ENCODE results near the gene HNRNPA1.

The HNRNPA1 gene

GRCh38 chr12:54253240-54253639 is 27.3 kb upstream of the HNRNPA1 start:
- no peaks in the 10 kb centered on the region for H3K27me3 ChIP-seq (ENCODE audit: insufficient read depth, low read length)
- H3K4me3 ChIP-seq (ENCODE audit: low read depth, low read length) = no peak overlapping the region
- peaks cover 33% of the 10 kb centered on the region for H3K79me2 ChIP-seq (ENCODE audit: control insufficient read depth, insufficient read depth, low read length, unreplicated experiment)
- no peak overlapping the region for H2AFZ ChIP-seq (ENCODE audit: low read length, unreplicated experiment)
- H3K36me3 ChIP-seq (ENCODE audit: insufficient read depth, low read length) = peaks cover 15% of the 10 kb centered on the region
- H3K27ac ChIP-seq (ENCODE audit: low read depth, low read length) = no peak overlapping the region
- H3K4me1 ChIP-seq (ENCODE audit: control insufficient read depth, insufficient read depth, low read length, unreplicated experiment) = peaks cover 6% of the 10 kb centered on the region

- Histone ChIP-seq H3K36me3 (ENCODE audit: insufficient read depth, low read length) (peaks cover 4% of the 10 kb centered on the region; the same call in 1 of the 2 replicates), H3K79me2 (ENCODE audit: control insufficient read depth, insufficient read depth, low read length, unreplicated experiment) (peaks cover 60% of the 10 kb centered on the region), H2AFZ (ENCODE audit: low read length, unreplicated experiment) (no peak overlapping the region), H3K4me1 (ENCODE audit: control insufficient read depth, insufficient read depth, low read length, unreplicated experiment) (peaks cover 46% of the 10 kb centered on the region), H3K4me3 (ENCODE audit: low read depth, low read length) (no peak overlapping the region), H3K27ac (ENCODE audit: low read depth, low read length) (peak overlapping the region; percentile 88; the same call in 1 of the 2 replicates), H3K27me3 (ENCODE audit: insufficient read depth, low read length) (no peaks in the 10 kb centered on the region)
These were observed 23.2 kb upstream of the HNRNPA1 start for GRCh38 chr12:54257332-54257731.

GRCh38 chr12:54258201-54258681 is 22.3 kb upstream of the HNRNPA1 start:
- H2AFZ ChIP-seq (ENCODE audit: low read length, unreplicated experiment) = no peak overlapping the region
- no peaks in the 10 kb centered on the region for H3K27me3 ChIP-seq (ENCODE audit: insufficient read depth, low read length)
- no peak overlapping the region for H3K4me3 ChIP-seq (ENCODE audit: low read depth, low read length)
- peak overlapping the region; percentile 88 for H3K27ac ChIP-seq (ENCODE audit: low read depth, low read length)
- H3K79me2 ChIP-seq (ENCODE audit: control insufficient read depth, insufficient read depth, low read length, unreplicated experiment) = peaks cover 66% of the 10 kb centered on the region
- H3K4me1 ChIP-seq (ENCODE audit: control insufficient read depth, insufficient read depth, low read length, unreplicated experiment) = peaks cover 55% of the 10 kb centered on the region
- H3K36me3 ChIP-seq (ENCODE audit: insufficient read depth, low read length) = peaks cover 4% of the 10 kb centered on the region; the same call in 1 of the 2 replicates

GRCh38 chr12:54259194-54260011 is 21.1 kb upstream of the HNRNPA1 start:
- H3K79me2 ChIP-seq (ENCODE audit: control insufficient read depth, insufficient read depth, low read length, unreplicated experiment) = peaks cover 71% of the 10 kb centered on the region
- H3K27me3 ChIP-seq (ENCODE audit: insufficient read depth, low read length) = no peaks in the 10 kb centered on the region
- peak overlapping the region; percentile 56 for H3K4me3 ChIP-seq (ENCODE audit: low read depth, low read length)
- H3K36me3 ChIP-seq (ENCODE audit: insufficient read depth, low read length) = peaks cover 4% of the 10 kb centered on the region; the same call in 1 of the 2 replicates
- peak overlapping the region; percentile 88 for H3K27ac ChIP-seq (ENCODE audit: low read depth, low read length)
- H2AFZ ChIP-seq (ENCODE audit: low read length, unreplicated experiment) = peak overlapping the region; percentile 81
- peaks cover 55% of the 10 kb centered on the region for H3K4me1 ChIP-seq (ENCODE audit: control insufficient read depth, insufficient read depth, low read length, unreplicated experiment)

GRCh38 chr12:54261815-54262402 is 18.6 kb upstream of the HNRNPA1 start:
- H3K36me3 ChIP-seq (ENCODE audit: insufficient read depth, low read length) = peaks cover 4% of the 10 kb centered on the region; the same call in 1 of the 2 replicates
- peaks cover 55% of the 10 kb centered on the region for H3K4me1 ChIP-seq (ENCODE audit: control insufficient read depth, insufficient read depth, low read length, unreplicated experiment)
- H3K79me2 ChIP-seq (ENCODE audit: control insufficient read depth, insufficient read depth, low read length, unreplicated experiment) = peaks cover 79% of the 10 kb centered on the region
- H3K27ac ChIP-seq (ENCODE audit: low read depth, low read length) = peak overlapping the region; percentile 69
- H3K4me3 ChIP-seq (ENCODE audit: low read depth, low read length) = no peak overlapping the region; the same call in 1 of the 2 replicates
- no peak overlapping the region for H2AFZ ChIP-seq (ENCODE audit: low read length, unreplicated experiment)
- H3K27me3 ChIP-seq (ENCODE audit: insufficient read depth, low read length) = no peaks in the 10 kb centered on the region

GRCh38 chr12:54262403-54262925 is 18.1 kb upstream of the HNRNPA1 start:
- Histone ChIP-seq H3K4me1 (ENCODE audit: control insufficient read depth, insufficient read depth, low read length, unreplicated experiment) (peaks cover 55% of the 10 kb centered on the region), H3K27ac (ENCODE audit: low read depth, low read length) (peak overlapping the region; percentile 69), H3K27me3 (ENCODE audit: insufficient read depth, low read length) (no peaks in the 10 kb centered on the region), H3K4me3 (ENCODE audit: low read depth, low read length) (peak overlapping the region; percentile 26; the same call in 1 of the 2 replicates), H3K79me2 (ENCODE audit: control insufficient read depth, insufficient read depth, low read length, unreplicated experiment) (peaks cover 79% of the 10 kb centered on the region), H3K36me3 (ENCODE audit: insufficient read depth, low read length) (no peaks in the 10 kb centered on the region), H2AFZ (ENCODE audit: low read length, unreplicated experiment) (no peak overlapping the region)

GRCh38 chr12:54265364-54265812 is 15.1 kb upstream of the HNRNPA1 start:
- H3K27me3 ChIP-seq (ENCODE audit: insufficient read depth, low read length) = no peaks in the 10 kb centered on the region
- H3K4me3 ChIP-seq (ENCODE audit: low read depth, low read length) = no peak overlapping the region
- peaks cover 64% of the 10 kb centered on the region for H3K79me2 ChIP-seq (ENCODE audit: control insufficient read depth, insufficient read depth, low read length, unreplicated experiment)
- H3K4me1 ChIP-seq (ENCODE audit: control insufficient read depth, insufficient read depth, low read length, unreplicated experiment) = peaks cover 28% of the 10 kb centered on the region
- no peak overlapping the region for H2AFZ ChIP-seq (ENCODE audit: low read length, unreplicated experiment)
- H3K36me3 ChIP-seq (ENCODE audit: insufficient read depth, low read length) = no peaks in the 10 kb centered on the region
- H3K27ac ChIP-seq (ENCODE audit: low read depth, low read length) = no peak overlapping the region

GRCh38 chr12:54266852-54267251 is 13.7 kb upstream of the HNRNPA1 start:
- H3K36me3 ChIP-seq (ENCODE audit: insufficient read depth, low read length) = no peaks in the 10 kb centered on the region
- H3K79me2 ChIP-seq (ENCODE audit: control insufficient read depth, insufficient read depth, low read length, unreplicated experiment) = peaks cover 56% of the 10 kb centered on the region
- H3K27me3 ChIP-seq (ENCODE audit: insufficient read depth, low read length) = no peaks in the 10 kb centered on the region
- H2AFZ ChIP-seq (ENCODE audit: low read length, unreplicated experiment) = no peak overlapping the region
- peaks cover 14% of the 10 kb centered on the region for H3K4me1 ChIP-seq (ENCODE audit: control insufficient read depth, insufficient read depth, low read length, unreplicated experiment)
- H3K4me3 ChIP-seq (ENCODE audit: low read depth, low read length) = no peak overlapping the region
- H3K27ac ChIP-seq (ENCODE audit: low read depth, low read length) = peak overlapping the region; percentile 7; the same call in 1 of the 2 replicates

- Histone ChIP-seq H3K79me2 (ENCODE audit: control insufficient read depth, insufficient read depth, low read length, unreplicated experiment) (peaks cover 57% of the 10 kb centered on the region), H2AFZ (ENCODE audit: low read length, unreplicated experiment) (no peak overlapping the region), H3K36me3 (ENCODE audit: insufficient read depth, low read length) (peaks cover 13% of the 10 kb centered on the region), H3K27ac (ENCODE audit: low read depth, low read length) (no peak overlapping the region), H3K27me3 (ENCODE audit: insufficient read depth, low read length) (no peaks in the 10 kb centered on the region), H3K4me3 (ENCODE audit: low read depth, low read length) (no peak overlapping the region), H3K4me1 (ENCODE audit: control insufficient read depth, insufficient read depth, low read length, unreplicated experiment) (no peaks in the 10 kb centered on the region)
These were observed 10.2 kb upstream of the HNRNPA1 start for GRCh38 chr12:54270345-54270744.

GRCh38 chr12:54272214-54272613 is 8.3 kb upstream of the HNRNPA1 start:
- Histone ChIP-seq H3K27me3 (ENCODE audit: insufficient read depth, low read length) (no peaks in the 10 kb centered on the region), H2AFZ (ENCODE audit: low read length, unreplicated experiment) (no peak overlapping the region), H3K27ac (ENCODE audit: low read depth, low read length) (no peak overlapping the region), H3K4me3 (ENCODE audit: low read depth, low read length) (no peak overlapping the region), H3K79me2 (ENCODE audit: control insufficient read depth, insufficient read depth, low read length, unreplicated experiment) (peaks cover 65% of the 10 kb centered on the region), H3K36me3 (ENCODE audit: insufficient read depth, low read length) (peaks cover 13% of the 10 kb centered on the region), H3K4me1 (ENCODE audit: control insufficient read depth, insufficient read depth, low read length, unreplicated experiment) (peaks cover 11% of the 10 kb centered on the region)
